Measurements from ENCODE around the gene CCNB1.
"Not testable (repeated sequence)": the region's sequence is repeated elsewhere in the genome, so short reads cannot be mapped to it uniquely, and the experiment has no call there.

CCNB1 gene

DNA sequence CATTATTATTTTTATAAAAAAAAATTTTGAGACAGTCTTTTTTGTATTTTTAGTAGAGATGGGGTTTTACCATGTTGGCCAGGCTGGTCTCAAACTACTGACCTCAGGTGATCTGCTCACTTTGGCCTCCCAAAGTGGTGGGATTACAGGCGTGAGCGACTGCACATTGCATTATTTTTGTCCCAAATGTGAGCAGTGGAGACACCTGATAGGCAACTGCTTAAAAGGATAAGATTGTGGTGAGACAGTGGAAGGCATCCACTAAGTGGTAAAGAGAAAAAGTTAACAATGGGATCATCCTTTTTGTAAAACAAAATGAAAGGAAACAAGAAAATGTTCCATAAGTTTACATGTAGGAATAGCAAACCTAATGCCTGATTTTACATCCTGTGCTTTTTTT is 20.4 kb downstream of the CCNB1 start:
- no peak for DNase-seq

DNA sequence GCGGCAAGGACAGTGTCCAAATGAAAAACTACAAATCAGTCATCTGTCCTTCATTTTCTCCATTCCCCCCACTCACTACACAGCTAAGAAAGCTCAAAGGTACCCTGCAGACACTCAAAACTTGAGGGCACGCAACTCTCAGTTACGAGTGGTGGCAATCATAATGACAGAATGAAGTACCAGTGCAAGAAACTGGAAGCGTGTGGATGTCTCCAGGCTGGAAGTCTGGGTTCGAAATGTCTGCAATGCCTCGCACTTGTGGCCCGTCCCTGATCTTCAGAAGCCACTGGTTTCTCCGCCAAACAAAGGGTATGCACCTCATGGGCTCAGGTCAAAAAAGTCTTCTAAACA is 21.8 kb downstream of the CCNB1 start:
- no peak for DNase-seq

DNA sequence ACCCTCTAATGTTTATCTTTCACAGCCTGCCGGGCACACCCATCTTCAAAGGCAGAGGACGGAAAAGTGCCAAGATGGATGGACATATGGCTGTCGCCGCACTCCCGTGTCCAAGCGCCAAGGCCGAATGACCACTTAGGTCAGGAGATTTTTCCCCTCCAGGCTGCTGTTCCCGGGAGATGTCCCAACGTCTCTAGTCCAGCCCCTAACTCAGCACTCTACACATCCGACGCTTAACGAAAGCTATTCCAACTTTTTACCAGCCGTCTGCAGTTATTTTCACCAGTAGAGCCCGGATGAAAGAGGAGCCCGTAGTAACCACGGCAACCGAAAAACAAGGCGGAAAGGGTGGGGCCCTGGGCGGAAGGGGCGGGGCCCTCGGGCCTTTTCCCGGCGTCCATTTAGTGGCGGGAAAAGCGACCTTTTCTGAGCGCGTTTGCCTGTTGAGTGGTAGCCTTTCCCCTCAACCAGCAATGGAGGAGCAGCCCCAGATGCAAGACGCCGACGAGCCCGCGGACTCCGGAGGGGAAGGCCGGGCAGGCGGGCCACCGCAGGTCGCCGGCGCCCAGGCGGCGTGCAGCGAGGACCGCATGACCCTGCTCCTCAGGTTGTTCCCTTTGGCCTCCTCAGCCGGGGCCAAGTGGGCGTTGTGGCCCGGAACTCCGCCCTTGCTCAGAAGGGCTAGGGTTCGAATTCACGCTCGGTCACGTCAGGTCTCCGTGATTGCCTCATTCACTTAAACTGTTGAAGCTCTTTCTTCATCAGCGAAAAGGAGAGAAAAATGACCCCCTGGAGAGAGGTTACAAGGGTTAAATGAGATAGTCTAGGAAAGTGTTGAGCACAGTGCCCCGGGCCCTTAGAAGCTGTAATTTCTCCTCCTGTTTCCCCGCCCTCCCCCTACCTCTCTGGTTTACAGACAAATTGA is 22.5 kb downstream of the CCNB1 start, which contains the start of gene CENPH:
TSS of gene CENPH (plus strand) at position 422 of the 925 bp plus-strand sequence. CDS start at position 474, 52 bp downstream.
- DNase-seq: peak; percentile 59

DNA sequence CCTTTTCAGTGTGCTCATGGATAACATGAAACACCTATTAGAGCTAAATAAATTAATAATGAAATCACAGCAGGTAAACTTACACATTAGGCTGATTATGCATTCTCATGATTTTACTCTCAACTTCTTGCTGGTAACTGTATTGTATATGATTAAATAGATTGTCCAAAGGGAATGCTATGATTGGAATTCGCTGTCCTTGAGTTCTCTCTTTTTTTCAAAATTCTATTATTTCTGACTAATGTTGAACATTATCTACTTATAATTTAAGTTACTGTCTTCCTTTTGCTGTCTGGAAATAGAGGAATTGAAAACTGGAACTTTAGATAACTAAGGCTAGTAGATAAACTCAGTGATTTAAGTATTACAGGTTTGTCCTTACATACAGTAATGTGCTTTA is 35.5 kb downstream of the CCNB1 start:
- no peak for DNase-seq

DNA sequence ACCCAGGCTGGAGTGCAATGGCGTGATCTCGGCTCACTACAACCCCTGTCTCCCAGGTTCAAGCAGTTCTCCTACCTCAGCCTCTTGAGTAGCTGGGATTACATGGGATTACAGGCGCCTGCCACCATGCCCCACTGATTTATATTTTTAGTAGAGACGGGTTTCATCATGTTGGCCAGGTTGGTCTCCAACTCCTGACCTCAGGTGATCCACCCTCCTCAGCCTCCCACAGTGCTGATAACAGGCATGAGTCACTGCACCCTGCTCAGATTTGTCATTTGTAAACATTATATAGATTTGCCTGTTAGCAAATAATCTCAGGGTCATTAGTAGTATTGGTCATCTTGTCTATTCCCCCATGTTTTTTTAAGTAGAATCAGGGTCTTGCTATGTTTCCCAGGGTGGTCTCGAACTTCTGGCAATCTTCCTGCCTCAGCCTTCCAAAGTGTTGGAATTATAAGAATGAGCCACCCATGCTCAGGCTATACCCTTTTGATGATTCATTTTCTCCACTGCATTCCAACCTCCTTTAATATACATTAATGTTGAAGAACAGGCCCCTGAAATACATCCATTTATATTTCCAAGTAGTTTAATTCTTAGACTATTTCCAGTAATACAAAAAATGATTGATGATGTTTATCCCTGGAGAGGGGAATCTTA is 39.7 kb downstream of the CCNB1 start:
- no peak for DNase-seq

DNA sequence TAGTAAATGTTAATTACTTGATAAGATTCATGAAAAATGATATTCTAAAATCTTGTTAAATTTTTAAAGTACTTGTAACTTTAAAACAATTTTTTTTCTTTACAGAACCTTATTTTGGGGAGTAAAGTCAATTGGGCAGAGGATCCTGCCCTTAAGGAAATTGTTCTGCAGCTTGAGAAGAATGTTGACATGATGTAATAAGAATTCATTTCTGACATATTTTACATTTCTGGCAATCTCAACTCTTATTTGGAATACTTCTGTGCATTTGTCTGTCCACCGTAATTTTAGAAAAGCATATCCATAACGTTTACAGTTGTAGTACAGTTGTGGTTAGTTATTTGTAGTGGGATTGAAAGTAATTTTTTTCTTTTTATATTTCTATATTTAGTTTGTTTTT is 42.7 kb downstream of the CCNB1 start:
- DNase-seq: no peak

DNA sequence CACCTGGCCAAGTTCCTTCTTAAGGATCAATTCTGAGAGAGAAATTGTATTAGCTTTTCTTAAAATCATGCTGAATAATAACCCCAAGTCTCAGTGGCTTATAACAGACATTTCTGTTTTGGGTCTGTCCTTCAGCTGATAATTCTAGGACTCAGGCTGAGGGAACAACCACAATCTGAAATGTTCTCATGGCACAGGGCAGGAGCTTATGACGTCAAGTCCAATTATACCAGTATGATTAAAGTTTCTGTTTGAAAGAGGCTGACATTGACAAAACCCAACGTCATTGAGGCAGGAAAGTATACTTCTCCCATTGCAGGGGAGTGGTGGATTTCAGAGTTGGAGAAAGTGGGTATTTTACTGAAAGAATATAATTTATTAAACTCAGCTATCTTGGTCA is 44.2 kb downstream of the CCNB1 start:
- no peak for DNase-seq

DNA sequence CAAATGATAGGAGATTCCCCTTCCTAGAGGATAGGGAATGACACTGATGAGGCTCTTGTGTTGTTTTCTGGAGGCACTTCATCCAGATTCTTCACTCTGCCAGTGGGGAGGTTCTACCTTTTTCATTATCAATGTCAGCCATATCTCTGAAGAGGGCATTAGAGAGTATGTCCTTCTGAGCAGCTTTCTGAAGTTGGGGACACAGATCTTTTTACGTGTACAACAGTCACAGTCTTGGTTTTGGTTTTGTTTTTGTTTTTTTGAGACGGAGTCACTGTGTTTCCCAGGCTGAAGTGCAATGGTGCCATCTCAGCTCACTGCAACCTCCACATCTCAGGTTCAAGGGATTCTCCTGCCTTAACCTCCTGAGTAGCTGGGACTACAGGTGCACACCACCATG is 45.1 kb downstream of the CCNB1 start:
- no peak for DNase-seq

DNA sequence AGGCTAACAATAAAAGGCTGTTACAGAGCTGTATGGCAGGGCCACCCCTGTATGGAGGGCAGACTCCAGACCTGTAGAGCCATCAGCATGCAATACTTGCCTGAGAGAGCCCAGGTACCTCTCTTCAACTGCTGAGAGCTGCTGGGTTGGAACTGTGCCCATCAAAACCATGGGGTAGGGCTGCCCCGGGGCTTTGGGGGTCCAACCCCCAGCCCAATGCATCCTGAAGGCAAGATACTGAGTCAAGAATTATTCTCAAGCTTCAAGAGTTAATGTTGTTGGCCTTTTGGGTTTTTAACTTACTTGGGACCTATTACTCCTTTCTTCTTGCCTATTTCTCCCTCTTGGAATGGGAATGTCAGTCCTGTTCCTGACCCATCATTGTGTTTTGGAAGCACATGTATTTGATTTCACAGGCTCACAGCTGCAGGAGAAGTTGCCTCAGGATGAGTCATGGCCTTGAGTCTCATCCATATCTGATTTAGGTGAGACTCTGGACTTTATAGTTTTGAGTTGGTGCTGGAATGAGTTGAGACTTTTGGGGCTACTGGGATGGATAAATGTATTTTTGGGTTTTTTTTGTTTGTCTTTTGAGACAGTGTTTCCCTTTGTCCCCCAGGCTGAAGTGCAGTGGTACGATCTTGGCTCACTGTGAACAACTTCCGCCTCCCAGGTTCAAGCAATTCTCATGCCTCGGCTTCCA is 46.7 kb downstream of the CCNB1 start:
- DNase-seq: no peak

DNA sequence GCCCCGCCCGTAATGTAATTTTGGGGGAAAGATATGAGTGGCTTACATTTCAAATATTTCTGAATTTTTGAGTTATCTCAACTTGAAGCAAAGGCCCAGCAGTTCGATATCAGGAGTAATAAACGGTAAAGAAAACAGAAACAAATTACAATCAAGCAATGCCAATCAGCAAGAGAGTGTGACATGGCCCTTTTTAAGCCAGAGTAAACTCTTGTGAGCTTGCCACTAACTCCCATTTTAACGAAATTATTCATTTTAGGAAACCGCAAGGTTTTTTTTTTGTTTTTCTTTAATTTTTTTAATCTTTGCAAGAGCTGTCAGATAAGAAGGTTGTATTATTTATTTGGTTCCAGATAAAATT is 50.2 kb downstream of the CCNB1 start:
- DNase-seq: no peak

DNA sequence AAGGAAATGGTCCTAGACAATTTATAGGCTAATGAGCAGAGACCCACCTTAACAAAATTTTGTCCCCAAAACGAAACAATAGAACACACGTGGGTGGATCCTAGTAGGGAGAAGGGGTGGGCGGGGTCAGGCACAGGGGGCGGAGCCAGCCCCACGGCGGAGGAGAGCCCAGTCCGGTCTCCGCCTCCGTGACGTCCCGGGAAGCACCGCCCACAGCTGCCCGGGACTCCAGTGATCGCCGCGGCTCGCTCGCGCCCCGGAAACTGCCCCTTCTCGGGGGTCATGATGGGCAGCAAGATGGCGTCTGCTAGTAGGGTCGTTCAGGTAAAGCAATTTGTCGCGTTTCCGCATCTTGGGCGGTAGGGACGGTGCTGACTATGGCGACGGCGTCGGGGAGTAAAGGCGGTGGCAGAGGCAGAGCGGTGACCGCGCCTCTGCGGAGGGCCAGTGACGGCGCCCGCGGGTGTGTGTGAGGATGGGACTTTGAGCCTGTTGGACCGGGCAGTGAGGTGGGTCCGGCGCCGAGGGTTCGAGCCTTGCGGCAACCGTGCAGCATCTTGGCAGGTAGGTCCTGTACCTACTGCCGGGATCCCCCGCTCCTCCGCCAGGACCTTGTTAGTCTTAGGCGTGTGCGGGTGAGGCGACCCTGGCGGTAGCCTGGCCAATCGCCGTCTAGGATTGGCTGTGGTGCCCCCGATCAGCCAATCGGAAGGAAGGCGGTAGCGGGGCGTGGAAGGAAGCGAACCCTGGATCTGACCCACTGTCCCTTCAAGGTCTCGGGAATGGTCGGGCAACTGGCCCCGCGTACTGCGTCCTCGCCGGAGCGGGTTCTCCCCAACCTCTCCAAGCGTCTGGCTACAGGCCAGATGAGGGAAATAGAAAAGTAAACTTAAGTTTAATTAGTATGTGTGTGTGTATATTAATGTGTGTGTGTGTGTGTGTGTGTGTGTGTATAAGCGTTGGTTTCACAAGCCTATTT is 50.9 kb downstream of the CCNB1 start:
- peak; percentile 54 for DNase-seq

DNA sequence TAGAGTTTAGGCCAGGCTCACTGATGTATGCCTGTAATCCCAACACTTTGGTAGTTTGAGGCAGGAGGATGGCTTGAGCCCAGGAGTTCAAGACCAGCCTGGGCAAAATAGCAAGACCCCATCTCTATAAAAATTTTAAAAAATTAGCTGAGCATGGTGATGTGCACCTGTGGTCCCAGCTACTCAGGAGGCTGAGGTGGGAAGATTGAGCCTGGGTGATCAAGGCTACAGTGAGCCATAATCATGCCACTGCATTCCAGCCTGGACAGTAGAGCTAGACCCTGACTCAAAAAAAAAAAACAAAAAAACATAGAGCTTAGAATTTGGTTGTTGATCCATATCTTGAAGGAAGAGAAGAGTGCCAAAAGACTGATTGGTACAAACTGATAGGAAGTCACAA is 53.0 kb downstream of the CCNB1 start:
- no peak for DNase-seq

DNA sequence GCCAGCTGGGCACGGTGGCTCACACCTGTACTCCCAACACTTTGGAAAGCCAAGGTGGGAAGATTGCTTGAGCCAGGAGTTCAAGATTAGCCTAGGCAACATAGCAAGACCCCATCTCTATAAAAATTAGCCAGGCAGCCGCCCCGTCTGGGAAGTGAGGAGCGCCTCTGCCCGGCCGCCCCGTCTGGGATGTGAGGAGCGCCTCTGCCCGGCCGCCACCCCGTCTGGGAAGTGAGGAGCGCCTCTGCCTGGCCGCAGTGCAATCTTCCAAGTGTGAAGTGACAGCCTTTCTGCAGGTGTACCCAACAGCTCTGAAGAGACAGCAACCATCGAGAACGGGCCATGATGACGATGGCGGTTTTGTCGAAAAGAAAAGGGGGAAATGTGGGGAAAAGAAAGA is 53.4 kb downstream of the CCNB1 start:
- DNase-seq: not testable (repeated sequence)

DNA sequence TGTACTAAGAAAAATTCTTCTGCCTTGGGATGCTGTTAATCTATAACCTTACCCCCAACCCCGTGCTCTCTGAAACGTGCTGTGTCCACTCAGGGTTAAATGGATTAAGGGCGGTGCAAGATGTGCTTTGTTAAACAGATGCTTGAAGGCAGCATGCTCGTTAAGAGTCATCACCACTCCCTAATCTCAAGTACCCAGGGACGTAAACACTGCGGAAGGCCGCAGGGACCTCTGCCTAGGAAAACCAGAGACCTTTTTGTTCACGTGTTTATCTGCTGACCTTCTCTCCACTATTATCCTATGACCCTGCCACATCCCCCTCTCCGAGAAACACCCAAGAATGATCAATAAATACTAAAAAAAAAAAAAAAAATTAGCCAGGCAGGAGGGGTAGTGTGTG is 53.9 kb downstream of the CCNB1 start:
- DNase-seq: not testable (repeated sequence)

DNA sequence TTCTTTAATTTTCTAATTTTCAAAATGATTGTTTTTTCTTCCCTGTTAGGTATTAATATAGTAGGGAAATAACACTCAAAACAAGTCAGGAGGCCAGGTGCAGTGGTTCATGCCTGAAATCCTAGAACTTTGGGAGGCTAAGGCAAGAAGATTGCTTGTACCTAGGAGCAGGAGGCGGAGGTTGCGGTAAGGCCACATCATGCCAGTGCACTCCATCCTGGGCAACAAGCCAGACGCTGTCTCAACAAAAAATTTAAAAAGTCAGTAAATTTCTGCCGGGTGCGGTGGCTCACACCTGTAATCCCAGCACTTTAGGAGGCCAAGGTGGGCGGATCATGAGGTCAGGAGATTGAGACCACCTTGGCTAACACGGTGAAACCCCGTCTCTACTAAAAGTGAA is 57.6 kb downstream of the CCNB1 start:
- no peak for DNase-seq

DNA sequence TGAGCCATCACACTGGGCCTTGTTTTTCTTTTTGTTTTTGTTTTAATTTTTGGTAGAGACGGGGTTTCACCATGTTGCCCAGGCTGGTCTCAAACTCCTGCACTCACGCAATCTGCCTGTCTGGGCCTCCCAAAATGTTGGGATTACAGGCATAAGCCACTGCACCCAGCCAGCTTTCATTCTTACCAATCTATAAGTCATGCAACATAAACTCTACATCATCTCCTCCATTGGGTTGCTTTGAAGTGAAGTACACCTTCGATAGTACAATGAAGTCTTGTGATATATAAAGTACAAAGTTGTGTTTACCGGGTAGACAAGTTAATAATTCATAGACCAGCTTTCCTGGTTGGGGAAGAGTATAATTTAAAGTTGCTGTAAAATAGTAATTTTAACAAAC is 58.9 kb downstream of the CCNB1 start:
- no peak for DNase-seq

Measured in GF-D8 (cell line).